ENCODE results near the gene TRIP4. TPM values are rescaled to one million over a fixed set of nuclear protein-coding genes. Genes with fewer than 3 reads are reported as not detected.

Gene TRIP4
- total and polyA plus RNA-seq, 4 donors: 6.3 to 10.7 (median 7.6) TPM

- TF ChIP-seq FOXA1 (IDR thresholded peaks at IDR 0.05): no peak
- no peak overlapping the region for H3K27ac ChIP-seq (ENCODE audit: low read depth in 1 of 2, low read length in 2 of 2)
- peaks cover 0 to 5% (median 0%) of the 10 kb centered on the region in 4 donors for H3K36me3 ChIP-seq (ENCODE audit: control insufficient read depth in 4 of 4, insufficient read depth in 3 of 4, low read depth in 1 of 4, low read length in 3 of 4)
- H3K4me3 ChIP-seq (ENCODE audit: low read depth in 1 of 3, low read length in 3 of 3): no peak overlapping the region
- no peaks in the 10 kb centered on the region for H3K9me3 ChIP-seq (ENCODE audit: control insufficient read depth in 4 of 4, low read length in 3 of 4)
- peaks cover 0 to 8% (median 2%) of the 10 kb centered on the region in 4 donors for H3K4me1 ChIP-seq (ENCODE audit: control insufficient read depth in 4 of 4, insufficient read depth in 4 of 4, low read length in 3 of 4)
- DNase-seq (ENCODE audit: low spot score): no peak
- H3K27me3 ChIP-seq (ENCODE audit: control insufficient read depth in 4 of 4, insufficient read depth in 4 of 4, low read length in 3 of 4): no peaks in the 10 kb centered on the region
- no peak overlapping the region for H3K9ac ChIP-seq (ENCODE audit: low read depth in 1 of 2, low read length in 2 of 2)
These were observed 44.4 kb upstream of the TRIP4 start for GRCh38 chr15:64343222-64343621.

GRCh38 chr15:64343841-64344240 lies 43.8 kb upstream of the TRIP4 start:
- TF ChIP-seq EGR1 (IDR thresholded peaks at IDR 0.05; ENCODE audit: low read depth in 2 of 2): no peak
- no peak for TF ChIP-seq GABPA (IDR thresholded peaks at IDR 0.05 in 1 of 2, conservative IDR thresholded peaks at IDR 0.05 in 1 of 2)
- no peak for TF ChIP-seq RAD21 (IDR thresholded peaks at IDR 0.05)
- TF ChIP-seq MAX (IDR thresholded peaks at IDR 0.05): no peak
- no peak for TF ChIP-seq NR2F2 (IDR thresholded peaks at IDR 0.05)
- TF ChIP-seq FOXA1 (IDR thresholded peaks at IDR 0.05): no peak
- no peak for TF ChIP-seq TAF1 (conservative IDR thresholded peaks at IDR 0.05)
- no peak for TF ChIP-seq REST (IDR thresholded peaks at IDR 0.05)
- no peak for TF ChIP-seq FOXA2 (IDR thresholded peaks at IDR 0.05)
- no peak for TF ChIP-seq SP1 (IDR thresholded peaks at IDR 0.05)
- no peak for TF ChIP-seq RXRA (IDR thresholded peaks at IDR 0.05)
- no peak for TF ChIP-seq ZBTB33 (IDR thresholded peaks at IDR 0.05)
- no peak for TF ChIP-seq ATF3 (IDR thresholded peaks at IDR 0.05)
- no peak for TF ChIP-seq YY1 (IDR thresholded peaks at IDR 0.05)
- no peak for TF ChIP-seq HNF4G (IDR thresholded peaks at IDR 0.05)
- TF ChIP-seq JUND (IDR thresholded peaks at IDR 0.05): no peak
- no peak for TF ChIP-seq HNF4A (conservative IDR thresholded peaks at IDR 0.05)
- no peak for TF ChIP-seq CTCF (IDR thresholded peaks at IDR 0.05; ENCODE audit: low read depth, low read length, missing input control)
- no peak overlapping the region for H3K9ac ChIP-seq (ENCODE audit: low read depth in 1 of 2, low read length in 2 of 2)
- no peak for DNase-seq (ENCODE audit: low spot score)
- peaks cover 0 to 8% (median 2%) of the 10 kb centered on the region in 4 donors for H3K4me1 ChIP-seq (ENCODE audit: control insufficient read depth in 4 of 4, insufficient read depth in 4 of 4, low read length in 3 of 4)
- H3K27me3 ChIP-seq (ENCODE audit: control insufficient read depth in 4 of 4, insufficient read depth in 4 of 4, low read length in 3 of 4): no peaks in the 10 kb centered on the region
- no peaks in the 10 kb centered on the region for H3K9me3 ChIP-seq (ENCODE audit: control insufficient read depth in 4 of 4, low read length in 3 of 4)
- WGBS: 99% methylated on average over 2 of the region's 2 CpGs
- H3K36me3 ChIP-seq (ENCODE audit: control insufficient read depth in 4 of 4, insufficient read depth in 3 of 4, low read depth in 1 of 4, low read length in 3 of 4): peaks cover 0 to 5% (median 0%) of the 10 kb centered on the region in 4 donors
- H3K27ac ChIP-seq (ENCODE audit: low read depth in 1 of 2, low read length in 2 of 2): no peak overlapping the region
- H3K4me3 ChIP-seq (ENCODE audit: low read depth in 1 of 3, low read length in 3 of 3): no peak overlapping the region
